ENCODE data around the gene ANKRD44.

- TF ChIP-seq PBX3 (IDR thresholded peaks at IDR 0.05) (no peak), CTCF (IDR thresholded peaks at IDR 0.05) (no peak), EP300 (IDR thresholded peaks at IDR 0.05) (no peak)
Measured at GRCh38 chr2:197292619-197293018, 18.0 kb downstream of the ANKRD44 start.

Data from A549 (cell line).